ENCODE results near the gene MCTP1. TPM values are rescaled to one million over a fixed set of nuclear protein-coding genes. Genes with fewer than 3 reads are reported as not detected.

MCTP1 gene
- total RNA-seq, 2 donors from 2014 or later = 22.1 to 256 TPM

DNA sequence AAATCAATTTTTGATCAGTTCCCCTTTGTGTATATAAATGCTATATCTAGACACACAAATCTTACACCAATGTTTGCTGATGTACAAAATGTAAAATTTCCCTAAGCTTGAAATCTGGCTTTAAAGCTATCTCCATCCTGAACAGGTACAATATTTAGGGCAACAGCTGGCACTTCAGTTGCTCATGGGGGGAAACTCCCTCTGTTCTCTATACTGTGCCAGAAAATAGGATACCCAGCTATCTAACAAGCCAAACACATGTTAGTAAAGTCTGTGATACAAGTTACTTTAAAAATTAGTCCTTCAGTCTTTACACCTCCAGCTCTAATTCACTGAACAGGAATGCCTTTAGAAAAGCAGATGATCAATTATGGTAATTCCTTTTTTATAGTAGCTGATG is 474.6 kb downstream of the MCTP1 start:
- no peak for DNase-seq (ENCODE audit: low spot score)
- no peak overlapping the region for H3K27ac ChIP-seq
- TF ChIP-seq, protein P1, sequence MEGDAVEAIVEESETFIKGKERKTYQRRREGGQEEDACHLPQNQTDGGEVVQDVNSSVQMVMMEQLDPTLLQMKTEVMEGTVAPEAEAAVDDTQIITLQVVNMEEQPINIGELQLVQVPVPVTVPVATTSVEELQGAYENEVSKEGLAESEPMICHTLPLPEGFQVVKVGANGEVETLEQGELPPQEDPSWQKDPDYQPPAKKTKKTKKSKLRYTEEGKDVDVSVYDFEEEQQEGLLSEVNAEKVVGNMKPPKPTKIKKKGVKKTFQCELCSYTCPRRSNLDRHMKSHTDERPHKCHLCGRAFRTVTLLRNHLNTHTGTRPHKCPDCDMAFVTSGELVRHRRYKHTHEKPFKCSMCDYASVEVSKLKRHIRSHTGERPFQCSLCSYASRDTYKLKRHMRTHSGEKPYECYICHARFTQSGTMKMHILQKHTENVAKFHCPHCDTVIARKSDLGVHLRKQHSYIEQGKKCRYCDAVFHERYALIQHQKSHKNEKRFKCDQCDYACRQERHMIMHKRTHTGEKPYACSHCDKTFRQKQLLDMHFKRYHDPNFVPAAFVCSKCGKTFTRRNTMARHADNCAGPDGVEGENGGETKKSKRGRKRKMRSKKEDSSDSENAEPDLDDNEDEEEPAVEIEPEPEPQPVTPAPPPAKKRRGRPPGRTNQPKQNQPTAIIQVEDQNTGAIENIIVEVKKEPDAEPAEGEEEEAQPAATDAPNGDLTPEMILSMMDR (IDR thresholded peaks at IDR 0.05) = no peak
- no peaks in the 10 kb centered on the region for H3K9me3 ChIP-seq
- no peak for ATAC-seq (ENCODE audit: insufficient number of reproducible peaks, low FRiP score, low read depth)
- no peaks in the 10 kb centered on the region for H3K36me3 ChIP-seq
- H3K4me3 ChIP-seq = no peak overlapping the region
- no peaks in the 10 kb centered on the region for H3K4me1 ChIP-seq (ENCODE audit: control insufficient read depth in 1 of 2, low read depth in 2 of 2)
- H3K27me3 ChIP-seq (replicated peaks; ENCODE audit: insufficient read depth) = no peaks in the 10 kb centered on the region

DNA sequence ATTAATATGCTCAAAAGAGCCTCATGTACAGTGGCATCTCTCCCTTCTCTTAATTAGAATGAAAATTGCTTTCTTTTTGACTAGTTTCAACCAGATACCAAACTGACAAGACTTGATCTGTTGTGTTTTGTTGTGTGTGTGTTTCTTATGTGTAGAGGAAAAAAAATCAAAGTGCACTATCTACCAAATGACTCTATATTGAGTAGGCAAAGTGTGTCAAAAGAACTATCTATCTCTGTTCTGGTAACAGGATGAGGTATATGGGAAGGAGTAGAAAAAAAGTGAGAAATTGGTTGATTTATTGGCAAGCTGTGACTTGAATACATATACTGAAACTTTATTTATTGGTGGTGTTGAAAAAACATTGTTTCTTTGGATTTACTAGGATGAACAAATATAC is 476.4 kb downstream of the MCTP1 start:
- no peaks in the 10 kb centered on the region for H3K27me3 ChIP-seq (replicated peaks; ENCODE audit: insufficient read depth)
- H3K27ac ChIP-seq = no peak overlapping the region
- no peaks in the 10 kb centered on the region for H3K36me3 ChIP-seq
- TF ChIP-seq, protein P1 (IDR thresholded peaks at IDR 0.05) = no peak
- H3K4me1 ChIP-seq (ENCODE audit: control insufficient read depth in 1 of 2, low read depth in 2 of 2) = no peaks in the 10 kb centered on the region
- no peak overlapping the region for H3K4me3 ChIP-seq
- H3K9me3 ChIP-seq = no peaks in the 10 kb centered on the region
- ATAC-seq (ENCODE audit: insufficient number of reproducible peaks, low FRiP score, low read depth) = no peak
- no peak for DNase-seq (ENCODE audit: low spot score)

DNA sequence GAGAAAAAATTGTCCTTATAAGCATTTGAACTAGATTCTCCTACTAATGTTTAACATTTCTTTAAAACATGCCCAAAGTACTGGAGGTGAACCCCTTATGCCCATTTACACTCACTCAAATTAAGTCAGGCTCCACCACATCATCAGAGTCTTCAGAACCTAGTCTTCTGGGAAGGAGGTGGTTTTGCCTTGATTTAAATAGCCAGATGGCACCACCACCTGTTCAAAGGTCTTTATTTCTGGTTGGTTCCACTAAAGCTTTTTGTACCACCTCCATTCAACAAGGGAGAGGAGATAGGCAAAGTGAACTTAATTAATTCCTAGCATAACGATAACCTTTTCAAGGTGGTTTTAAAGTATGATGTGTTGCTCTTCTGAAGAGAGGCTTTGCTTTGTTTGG is 476.9 kb downstream of the MCTP1 start:
- DNase-seq (ENCODE audit: low spot score) (no peak), ATAC-seq (ENCODE audit: insufficient number of reproducible peaks, low FRiP score, low read depth) (no peak)
- H3K9me3 ChIP-seq = no peaks in the 10 kb centered on the region
- H3K4me3 ChIP-seq = no peak overlapping the region
- H3K36me3 ChIP-seq = no peaks in the 10 kb centered on the region
- TF ChIP-seq, protein P1 (IDR thresholded peaks at IDR 0.05) = no peak
- no peaks in the 10 kb centered on the region for H3K27me3 ChIP-seq (replicated peaks; ENCODE audit: insufficient read depth)
- no peak overlapping the region for H3K27ac ChIP-seq
- H3K4me1 ChIP-seq (ENCODE audit: control insufficient read depth in 1 of 2, low read depth in 2 of 2) = no peaks in the 10 kb centered on the region

DNA sequence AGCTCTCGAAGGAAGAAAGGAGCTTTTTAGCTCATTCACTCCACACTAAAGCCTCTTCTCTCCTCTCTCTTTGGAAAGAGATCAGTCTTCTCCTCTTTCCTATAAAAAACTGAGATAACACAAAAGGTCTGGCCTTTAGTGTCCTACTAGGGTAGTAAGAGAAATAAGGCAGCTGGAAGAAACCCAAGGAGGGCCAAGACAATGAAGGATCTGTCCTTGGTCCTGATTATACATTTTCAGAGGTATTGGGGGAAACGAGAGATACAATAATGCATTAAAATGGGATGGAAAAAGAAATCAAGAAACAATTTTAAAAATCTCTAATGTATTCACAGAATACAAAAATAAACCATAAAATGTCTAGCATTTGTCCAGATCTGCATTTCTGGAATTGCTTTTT is 482.4 kb downstream of the MCTP1 start:
- TF ChIP-seq, protein P1 (IDR thresholded peaks at IDR 0.05) = no peak
- DNase-seq (ENCODE audit: low spot score) (no peak), ATAC-seq (ENCODE audit: insufficient number of reproducible peaks, low FRiP score, low read depth) (no peak)
- H3K4me3 ChIP-seq = no peak overlapping the region
- no peaks in the 10 kb centered on the region for H3K4me1 ChIP-seq (ENCODE audit: control insufficient read depth in 1 of 2, low read depth in 2 of 2)
- no peaks in the 10 kb centered on the region for H3K27me3 ChIP-seq (replicated peaks; ENCODE audit: insufficient read depth)
- no peaks in the 10 kb centered on the region for H3K36me3 ChIP-seq
- H3K9me3 ChIP-seq = no peaks in the 10 kb centered on the region
- H3K27ac ChIP-seq = no peak overlapping the region

DNA sequence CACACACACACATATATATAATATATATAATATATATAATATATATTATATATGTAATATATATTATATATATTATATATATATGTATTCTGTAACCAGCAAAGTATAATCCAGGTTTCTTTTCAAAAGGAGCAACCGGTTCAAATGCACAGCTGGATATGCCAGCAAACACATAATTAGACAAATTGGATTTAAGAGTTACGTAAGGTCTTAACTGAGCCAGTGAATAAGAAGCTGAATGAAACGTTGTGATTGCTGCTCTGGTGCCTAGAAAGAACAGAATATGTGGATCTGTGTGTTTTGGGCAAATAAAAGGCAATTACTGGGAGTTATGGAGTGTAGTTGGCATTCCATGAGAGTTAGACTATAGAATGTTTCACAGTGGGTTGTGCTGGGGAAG is 488.3 kb downstream of the MCTP1 start:
- Histone ChIP-seq H3K27ac (no peak overlapping the region), H3K4me1 (ENCODE audit: control insufficient read depth in 1 of 2, low read depth in 2 of 2) (no peaks in the 10 kb centered on the region), H3K27me3 (replicated peaks; ENCODE audit: insufficient read depth) (no peaks in the 10 kb centered on the region), H3K9me3 (no peaks in the 10 kb centered on the region), H3K4me3 (no peak overlapping the region), H3K36me3 (no peaks in the 10 kb centered on the region)
- ATAC-seq (ENCODE audit: insufficient number of reproducible peaks, low FRiP score, low read depth) (no peak), DNase-seq (ENCODE audit: low spot score) (no peak)
- TF ChIP-seq, protein P1 (IDR thresholded peaks at IDR 0.05) = no peak
